Panc1 (cell line): ENCODE data around the gene SPANXN2. TPM values are rescaled to one million over a fixed set of nuclear protein-coding genes. Genes with fewer than 3 reads are reported as not detected.

ENCODE experiments used
- ATAC-seq: fragments of 200-7000 bp; cut with Tn5 transposase; 2 replicates; pipeline ENCODE4 v1.9.1; 2020; ENCODE audit warnings: mild to moderate bottlenecking, moderate library complexity
- BruUV-seq: library from RNA; stranded (reverse); fragments of 400-500 nt; replicated peaks from 2 replicates; lab custom pipeline; 2021; lab: Mats Ljungman, UMichigan
- CTCF ChIA-PET: fragments of 300-600 bp; sonication (Branson Sonifier 250); formaldehyde crosslinking; loops from one replicate; lab custom pipeline; 2022; ENCODE audit warnings: antibody characterized with exemption; lab: Charles Lee
- POLR2A ChIA-PET: fragments of 300-600 bp; sonication (Branson Sonifier 250); formaldehyde crosslinking; loops from one replicate; lab custom pipeline; 2022; ENCODE audit warnings: antibody characterized with exemption; lab: Charles Lee
- DNase-seq: peaks from one replicate; pipeline ENCODE4 v3.0.0-alpha.2; 2010; ENCODE audit warnings: low read depth, low spot score
- H3K27ac ChIP-seq: 2 replicates; pipeline ENCODE4 v1.5.1; 2011; ENCODE audit warnings: mild to moderate bottlenecking, low read length, inconsistent platforms
- H3K27me3 ChIP-seq: fragments of 200-500 bp; sonication (Bioruptor generic); 2 replicates; pipeline ENCODE4 v1.6.0; 2014; ENCODE audit warnings: low read length, inconsistent platforms; ENCODE audit not compliant: control insufficient read depth, insufficient read depth
- H3K36me3 ChIP-seq: fragments of 200-500 bp; sonication (Bioruptor generic); 2 replicates; pipeline ENCODE4 v1.5.1; 2014; ENCODE audit warnings: inconsistent platforms, mild to moderate bottlenecking, low read length, moderate library complexity; ENCODE audit not compliant: control insufficient read depth, insufficient read depth
- H3K4me1 ChIP-seq: 2 replicates; pipeline ENCODE4 v1.5.1; 2011; ENCODE audit warnings: inconsistent platforms, mild to moderate bottlenecking, low read length, moderate library complexity; ENCODE audit not compliant: control insufficient read depth, insufficient read depth
- H3K4me3 ChIP-seq, 2 experiments: 2 replicates each; pipeline ENCODE4 v1.5.1; 2011 to 2012; ENCODE audit warnings: low read depth in 2 of 2, low read length in 2 of 2, mild to moderate bottlenecking in 2 of 2, inconsistent platforms in 1 of 2, moderate library complexity in 1 of 2
- H3K9me3 ChIP-seq: fragments of 200-500 bp; sonication (Bioruptor generic); 2 replicates; pipeline ENCODE4 v1.5.1; 2014; ENCODE audit warnings: low read depth, mild to moderate bottlenecking, inconsistent platforms, low read length, moderate library complexity; ENCODE audit not compliant: control insufficient read depth, insufficient read depth
- POLR2AphosphoS5 ChIP-seq: IDR thresholded peaks from 2 replicates; pipeline ENCODE4 v1.6.1; 2012; ENCODE audit warnings: mild to moderate bottlenecking, low read depth, low read length, moderate library complexity
- SIN3A ChIP-seq: IDR thresholded peaks from 2 replicates; pipeline ENCODE4 v1.6.1; 2012; ENCODE audit warnings: low read depth, mild to moderate bottlenecking, low read length, moderate library complexity, borderline replicate concordance; ENCODE audit not compliant: insufficient read depth
- TCF7L2 ChIP-seq: IDR thresholded peaks from 2 replicates; pipeline ENCODE4 v1.6.1; 2011; ENCODE audit warnings: mild to moderate bottlenecking, low read depth, low read length, inconsistent platforms
- in situ Hi-C: cut with HindIII; loops from 2 replicates; pipeline ENCODE4 v1.10.0; 2016; ENCODE audit warnings: low sequenced_read_pairs, low pct_unique_long_range_greater_than_20kb
- intact Hi-C: fragments of 100-400 bp; cut with micrococcal nuclease; formaldehyde crosslinking; loops from one replicate; pipeline ENCODE4 v1.10.0; 2022; ENCODE audit not compliant: unreplicated experiment
- total RNA-seq: library from RNA; stranded (reverse); gene quantifications from one replicate; pipeline ENCODE4 v1.2.1, GENCODE V29; 2021; ENCODE audit not compliant: unreplicated experiment
- TF ChIP-seq, protein P1 (sequence below), 2 experiments: IDR thresholded peaks; 2 replicates each; pipeline ENCODE4 v1.6.1; 2011 to 2012; ENCODE audit warnings: low read depth in 2 of 2, control low read depth in 1 of 2, low read length in 1 of 2, mild to moderate bottlenecking in 1 of 2, moderate library complexity in 1 of 2; ENCODE audit not compliant: insufficient read depth in 1 of 2
- TF ChIP-seq, protein P2 (sequence below): fragments of 450-650 bp; IDR thresholded peaks from 2 replicates; pipeline ENCODE4 v1.5.1; 2017; ENCODE audit warnings: mild to moderate bottlenecking

Gene SPANXN2
- total RNA-seq, 1 experiment from 2014 or later = not detected

- DNase-seq (no peak), ATAC-seq (no peak)
- TF ChIP-seq TCF7L2 = no peak
- TF ChIP-seq, protein P1, sequence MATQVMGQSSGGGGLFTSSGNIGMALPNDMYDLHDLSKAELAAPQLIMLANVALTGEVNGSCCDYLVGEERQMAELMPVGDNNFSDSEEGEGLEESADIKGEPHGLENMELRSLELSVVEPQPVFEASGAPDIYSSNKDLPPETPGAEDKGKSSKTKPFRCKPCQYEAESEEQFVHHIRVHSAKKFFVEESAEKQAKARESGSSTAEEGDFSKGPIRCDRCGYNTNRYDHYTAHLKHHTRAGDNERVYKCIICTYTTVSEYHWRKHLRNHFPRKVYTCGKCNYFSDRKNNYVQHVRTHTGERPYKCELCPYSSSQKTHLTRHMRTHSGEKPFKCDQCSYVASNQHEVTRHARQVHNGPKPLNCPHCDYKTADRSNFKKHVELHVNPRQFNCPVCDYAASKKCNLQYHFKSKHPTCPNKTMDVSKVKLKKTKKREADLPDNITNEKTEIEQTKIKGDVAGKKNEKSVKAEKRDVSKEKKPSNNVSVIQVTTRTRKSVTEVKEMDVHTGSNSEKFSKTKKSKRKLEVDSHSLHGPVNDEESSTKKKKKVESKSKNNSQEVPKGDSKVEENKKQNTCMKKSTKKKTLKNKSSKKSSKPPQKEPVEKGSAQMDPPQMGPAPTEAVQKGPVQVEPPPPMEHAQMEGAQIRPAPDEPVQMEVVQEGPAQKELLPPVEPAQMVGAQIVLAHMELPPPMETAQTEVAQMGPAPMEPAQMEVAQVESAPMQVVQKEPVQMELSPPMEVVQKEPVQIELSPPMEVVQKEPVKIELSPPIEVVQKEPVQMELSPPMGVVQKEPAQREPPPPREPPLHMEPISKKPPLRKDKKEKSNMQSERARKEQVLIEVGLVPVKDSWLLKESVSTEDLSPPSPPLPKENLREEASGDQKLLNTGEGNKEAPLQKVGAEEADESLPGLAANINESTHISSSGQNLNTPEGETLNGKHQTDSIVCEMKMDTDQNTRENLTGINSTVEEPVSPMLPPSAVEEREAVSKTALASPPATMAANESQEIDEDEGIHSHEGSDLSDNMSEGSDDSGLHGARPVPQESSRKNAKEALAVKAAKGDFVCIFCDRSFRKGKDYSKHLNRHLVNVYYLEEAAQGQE (IDR thresholded peaks at IDR 0.05; ENCODE audit: insufficient read depth in 1 of 2, low read depth in 2 of 2, low read length in 1 of 2) = no peak
- no peak for TF ChIP-seq SIN3A
- no peak for TF ChIP-seq POLR2AphosphoS5
- TF ChIP-seq, protein P2, sequence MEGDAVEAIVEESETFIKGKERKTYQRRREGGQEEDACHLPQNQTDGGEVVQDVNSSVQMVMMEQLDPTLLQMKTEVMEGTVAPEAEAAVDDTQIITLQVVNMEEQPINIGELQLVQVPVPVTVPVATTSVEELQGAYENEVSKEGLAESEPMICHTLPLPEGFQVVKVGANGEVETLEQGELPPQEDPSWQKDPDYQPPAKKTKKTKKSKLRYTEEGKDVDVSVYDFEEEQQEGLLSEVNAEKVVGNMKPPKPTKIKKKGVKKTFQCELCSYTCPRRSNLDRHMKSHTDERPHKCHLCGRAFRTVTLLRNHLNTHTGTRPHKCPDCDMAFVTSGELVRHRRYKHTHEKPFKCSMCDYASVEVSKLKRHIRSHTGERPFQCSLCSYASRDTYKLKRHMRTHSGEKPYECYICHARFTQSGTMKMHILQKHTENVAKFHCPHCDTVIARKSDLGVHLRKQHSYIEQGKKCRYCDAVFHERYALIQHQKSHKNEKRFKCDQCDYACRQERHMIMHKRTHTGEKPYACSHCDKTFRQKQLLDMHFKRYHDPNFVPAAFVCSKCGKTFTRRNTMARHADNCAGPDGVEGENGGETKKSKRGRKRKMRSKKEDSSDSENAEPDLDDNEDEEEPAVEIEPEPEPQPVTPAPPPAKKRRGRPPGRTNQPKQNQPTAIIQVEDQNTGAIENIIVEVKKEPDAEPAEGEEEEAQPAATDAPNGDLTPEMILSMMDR = no peak
- Histone ChIP-seq H3K36me3 (no peaks in the 10 kb centered on the region), H3K27me3 (no peaks in the 10 kb centered on the region), H3K27ac (no peak overlapping the region), H3K4me1 (no peaks in the 10 kb centered on the region), H3K4me3 (no peak overlapping the region), H3K9me3 (no peaks in the 10 kb centered on the region)
- in situ Hi-C loops = no loop called here
- ChIA-PET POLR2A (no interaction called here), CTCF (no interaction called here)
- no TSS peak for BruUV-seq
- intact Hi-C loops = no loop called here
Observed at GRCh38 chrX:143754183-143754582, 33.6 kb upstream of the SPANXN2 start.

- POLR2A ChIA-PET = no interaction called here
- Histone ChIP-seq H3K36me3 (no peaks in the 10 kb centered on the region), H3K4me1 (no peaks in the 10 kb centered on the region), H3K9me3 (no peaks in the 10 kb centered on the region), H3K4me3 (no peak overlapping the region), H3K27me3 (no peaks in the 10 kb centered on the region), H3K27ac (no peak overlapping the region)
- CTCF ChIA-PET = no interaction called here
- intact Hi-C loops (no loop called here), in situ Hi-C loops (no loop called here)
- TF ChIP-seq, protein P2 = no peak
- TF ChIP-seq TCF7L2 (no peak), SIN3A (no peak), POLR2AphosphoS5 (no peak)
- TF ChIP-seq, protein P1 (IDR thresholded peaks at IDR 0.05; ENCODE audit: insufficient read depth in 1 of 2, low read depth in 2 of 2, low read length in 1 of 2) = no peak
- no TSS peak for BruUV-seq
- DNase-seq = no peak
- ATAC-seq = no peak
Observed at GRCh38 chrX:143733866-143734265, 13.3 kb upstream of the SPANXN2 start.
